Vagina (tissue), 2 donors: ENCODE measurements around the gene FIZ1.

ENCODE experiments used
- CTCF ChIP-seq, 3 experiments: fragments of 450-650 bp in 2 of 3; fragments of 200-600 bp in 1 of 3; sonication (generic) in 1 of 3; IDR thresholded peaks; one replicate each; pipeline ENCODE4 v1.5.1; 2017 to 2019; ENCODE audit warnings: antibody characterized with exemption in 3 of 3, mild to moderate bottlenecking in 2 of 3, moderate library complexity in 2 of 3
- POLR2A ChIP-seq, 2 donors: fragments of 450-650 bp; IDR thresholded peaks; one replicate each; pipeline ENCODE4 v1.6.1; 2017; ENCODE audit warnings: antibody characterized with exemption in 2 of 2, mild to moderate bottlenecking in 2 of 2, moderate library complexity in 2 of 2

DNA sequence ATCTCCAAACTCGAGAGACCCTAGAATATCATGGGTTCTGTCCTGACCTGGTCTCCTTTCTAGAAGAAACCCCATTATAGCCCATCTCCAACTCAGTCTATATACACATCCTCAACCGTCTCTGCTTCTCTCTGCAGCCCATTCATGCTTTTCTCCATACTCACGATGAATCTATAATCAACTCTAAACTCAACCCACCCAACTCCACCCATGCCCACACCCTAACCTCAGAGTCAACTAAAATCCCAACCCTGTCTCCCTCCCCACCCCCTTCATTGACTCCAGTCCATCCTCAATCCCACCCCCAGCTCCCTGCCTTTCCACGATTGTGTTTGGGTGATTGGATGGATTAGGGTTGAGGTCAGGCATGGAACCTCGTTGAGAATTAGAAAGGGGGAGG is 55.8 kb downstream of the FIZ1 start:
- no peak for TF ChIP-seq CTCF (IDR thresholded peaks at IDR 0.05)
- TF ChIP-seq POLR2A (IDR thresholded peaks at IDR 0.05), result no peak
